ENCODE results near the gene TRMT1L. TPM values are rescaled to one million over a fixed set of nuclear protein-coding genes. Genes with fewer than 3 reads are reported as not detected.

The TRMT1L gene
- total RNA-seq, 3 donors from 2014 or later: 13.7 to 16.8 (median 15.3) TPM

Other genes with a start within 250 kb of the TRMT1L start
- 10 to 100 TPM in 2 of 3 donors, 1 to 10 TPM in 1; 5.6 to 14.2 (median 12.2) TPM for gene NIBAN1, start 182.4 kb downstream of the TRMT1L start, total RNA-seq
- gene RNF2, start 111.4 kb downstream of the TRMT1L start, total RNA-seq: 10 to 100 TPM; 26.7 to 29.7 (median 27.2) TPM
- gene SWT1, start 214 bp upstream of the TRMT1L start, total RNA-seq: 1 to 10 TPM in 2 of 3 donors, under 1 TPM in 1; 0.66 to 1.7 (median 1.0) TPM
- gene IVNS1ABP, start 160.3 kb upstream of the TRMT1L start, total RNA-seq: 10 to 100 TPM; 52.8 to 61.2 (median 54.3) TPM